Mesendoderm (in vitro differentiated cells): ENCODE data around the gene TAAR1.
A peak's percentile ranks its signal among the peaks of the same experiment; 100 is the strongest.

Experiments used
- DNase-seq: peaks from one replicate; pipeline ENCODE4 v3.0.0; 2013
- H2AK5ac ChIP-seq: 2 replicates; pipeline ENCODE4 v1.6.1; 2013; ENCODE audit warnings: low read length, inconsistent platforms
- H2BK120ac ChIP-seq: 2 replicates; pipeline ENCODE4 v1.6.1; 2013; ENCODE audit warnings: low read depth, mild to moderate bottlenecking, low read length, moderate library complexity, mixed read lengths
- H2BK15ac ChIP-seq: replicated peaks from 2 replicates; pipeline ENCODE4 v1.6.1; 2013; ENCODE audit warnings: low read depth, mild to moderate bottlenecking, moderate library complexity
- H2BK5ac ChIP-seq: 2 replicates; pipeline ENCODE4 v1.6.1; 2013; ENCODE audit warnings: low read length, inconsistent platforms
- H3K18ac ChIP-seq: 2 replicates; pipeline ENCODE4 v1.6.1; 2013; ENCODE audit warnings: mild to moderate bottlenecking, low read length, mixed read lengths
- H3K23ac ChIP-seq: one replicate; pipeline ENCODE4 v1.6.1; 2013; ENCODE audit warnings: low read length
- H3K27ac ChIP-seq: 2 replicates; pipeline ENCODE4 v1.5.1; 2013; ENCODE audit warnings: low read depth, mild to moderate bottlenecking, inconsistent platforms, low read length, moderate library complexity
- H3K27me3 ChIP-seq: 2 replicates; pipeline ENCODE4 v1.6.1; 2013; ENCODE audit warnings: low read length, control low read depth, mild to moderate bottlenecking, inconsistent platforms; ENCODE audit not compliant: insufficient read depth, poor library complexity
- H3K36me3 ChIP-seq: 2 replicates; pipeline ENCODE4 v1.6.1; 2013; ENCODE audit warnings: low read length, inconsistent platforms; ENCODE audit not compliant: control insufficient read depth, insufficient read depth
- H3K4ac ChIP-seq: one replicate; pipeline ENCODE4 v1.6.1; 2013; ENCODE audit warnings: low read depth, mild to moderate bottlenecking, low read length, moderate library complexity
- H3K4me1 ChIP-seq: 2 replicates; pipeline ENCODE4 v1.6.1; 2013; ENCODE audit warnings: low read depth, low read length, inconsistent platforms; ENCODE audit not compliant: control insufficient read depth
- H3K4me2 ChIP-seq: 2 replicates; pipeline ENCODE4 v1.6.1; 2013; ENCODE audit warnings: low read length
- H3K4me3 ChIP-seq: 2 replicates; pipeline ENCODE4 v1.5.1; 2013; ENCODE audit warnings: mild to moderate bottlenecking, low read length
- H3K56ac ChIP-seq: one replicate; pipeline ENCODE4 v1.6.1; 2013; ENCODE audit warnings: low read length
- H3K79me1 ChIP-seq: 2 replicates; pipeline ENCODE4 v1.6.1; 2013; ENCODE audit warnings: low read length, inconsistent platforms
- H3K79me2 ChIP-seq: 2 replicates; pipeline ENCODE4 v1.6.1; 2013; ENCODE audit warnings: mild to moderate bottlenecking, low read length; ENCODE audit not compliant: control insufficient read depth, insufficient read depth
- H3K9ac ChIP-seq: 2 replicates; pipeline ENCODE4 v1.6.1; 2013; ENCODE audit warnings: low read length, inconsistent platforms
- H4K5ac ChIP-seq: one replicate; pipeline ENCODE4 v1.6.1; 2013; ENCODE audit warnings: low read length
- H4K8ac ChIP-seq: one replicate; pipeline ENCODE4 v1.6.1; 2013; ENCODE audit warnings: low read depth, mild to moderate bottlenecking, control low read depth, low read length, moderate library complexity
- WGBS: extraction: QIAGEN DNeasy Blood & Tissue Kit; methylation state at CpG from one replicate; pipeline ENCODE4 v1.1.7; 2013; ENCODE audit warnings: low lambda C conversion rate, missing lambda C conversion rate; ENCODE audit not compliant: insufficient coverage; ENCODE audit errors: extremely low coverage; 5-methylcytosine and 5-hydroxymethylcytosine counted together

Gene TAAR1

GRCh38 chr6:132671295-132671694 is 12.3 kb upstream of the TAAR1 start:
- Histone ChIP-seq H3K27ac (no peak overlapping the region), H2BK120ac (no peak overlapping the region)

GRCh38 chr6:132669690-132670291 is 10.8 kb upstream of the TAAR1 start:
- H3K27me3 ChIP-seq = no peaks in the 10 kb centered on the region
- no peak overlapping the region for H2BK5ac ChIP-seq
- H3K4ac ChIP-seq = no peak overlapping the region
- H3K9ac ChIP-seq = no peak overlapping the region
- H4K8ac ChIP-seq = no peak overlapping the region
- H2BK15ac ChIP-seq = no peak overlapping the region
- WGBS = no CpG with 5 or more reads among the region's 4 CpGs
- H3K79me2 ChIP-seq = no peaks in the 10 kb centered on the region
- no peak overlapping the region for H3K4me3 ChIP-seq
- no peak overlapping the region for H3K18ac ChIP-seq
- no peak overlapping the region for H2AK5ac ChIP-seq
- no peak overlapping the region for H3K4me2 ChIP-seq
- H3K23ac ChIP-seq = no peak overlapping the region
- H3K56ac ChIP-seq = no peak overlapping the region
- no peak overlapping the region for H4K5ac ChIP-seq
- no peak overlapping the region for H2BK120ac ChIP-seq
- no peak overlapping the region for H3K27ac ChIP-seq
- H3K36me3 ChIP-seq = no peaks in the 10 kb centered on the region
- H3K4me1 ChIP-seq = no peaks in the 10 kb centered on the region
- DNase-seq = peak; percentile 41
- no peaks in the 10 kb centered on the region for H3K79me1 ChIP-seq

More at GRCh38 chr6:132671295-132671694, 12.3 kb upstream of the TAAR1 start:
- H3K27me3 ChIP-seq = no peaks in the 10 kb centered on the region
- H3K4me3 ChIP-seq = no peak overlapping the region
- H3K36me3 ChIP-seq = no peaks in the 10 kb centered on the region
- no CpG with 5 or more reads among the region's 1 CpG for WGBS
- H3K79me2 ChIP-seq = no peaks in the 10 kb centered on the region
- H3K79me1 ChIP-seq = no peaks in the 10 kb centered on the region
- no peak overlapping the region for H4K8ac ChIP-seq
- no peak overlapping the region for H3K4ac ChIP-seq
- H2AK5ac ChIP-seq = no peak overlapping the region
- H3K56ac ChIP-seq = no peak overlapping the region
- DNase-seq = no peak
- no peak overlapping the region for H3K18ac ChIP-seq
- no peaks in the 10 kb centered on the region for H3K4me1 ChIP-seq
- H2BK5ac ChIP-seq = no peak overlapping the region
- H4K5ac ChIP-seq = no peak overlapping the region
- H2BK15ac ChIP-seq = no peak overlapping the region
- H3K9ac ChIP-seq = no peak overlapping the region
- H3K4me2 ChIP-seq = no peak overlapping the region
- H3K23ac ChIP-seq = no peak overlapping the region

GRCh38 chr6:132666118-132666517 is 7.1 kb upstream of the TAAR1 start:
- H3K23ac ChIP-seq = no peak overlapping the region
- peak; percentile 82 for DNase-seq

GRCh38 chr6:132664309-132665034 is 5.5 kb upstream of the TAAR1 start:
- no peak overlapping the region for H2AK5ac ChIP-seq
- no peak overlapping the region for H3K4ac ChIP-seq
- no peak overlapping the region for H3K56ac ChIP-seq
- no peak overlapping the region for H3K4me3 ChIP-seq
- no peak overlapping the region for H2BK120ac ChIP-seq
- DNase-seq = no peak
- no peak overlapping the region for H3K4me2 ChIP-seq
- H2BK5ac ChIP-seq = no peak overlapping the region
- no peaks in the 10 kb centered on the region for H3K79me1 ChIP-seq
- no peak overlapping the region for H3K18ac ChIP-seq
- no peak overlapping the region for H3K9ac ChIP-seq
- H3K36me3 ChIP-seq = no peaks in the 10 kb centered on the region
- no peak overlapping the region for H3K27ac ChIP-seq
- no peaks in the 10 kb centered on the region for H3K27me3 ChIP-seq
- H2BK15ac ChIP-seq = no peak overlapping the region
- H3K23ac ChIP-seq = no peak overlapping the region
- no peak overlapping the region for H4K8ac ChIP-seq
- no peaks in the 10 kb centered on the region for H3K79me2 ChIP-seq
- no peak overlapping the region for H4K5ac ChIP-seq
- H3K4me1 ChIP-seq = no peaks in the 10 kb centered on the region
- no CpG with 5 or more reads among the region's 1 CpG for whole genome bisulfite sequencing

More at GRCh38 chr6:132666118-132666517, 7.1 kb upstream of the TAAR1 start:
- Histone ChIP-seq H3K56ac (no peak overlapping the region), H3K9ac (no peak overlapping the region), H3K27ac (no peak overlapping the region), H4K8ac (no peak overlapping the region), H2BK15ac (no peak overlapping the region), H2BK5ac (no peak overlapping the region), H3K79me1 (no peaks in the 10 kb centered on the region), H3K4me1 (no peaks in the 10 kb centered on the region), H3K4me2 (no peak overlapping the region), H3K4me3 (no peak overlapping the region), H3K18ac (no peak overlapping the region), H4K5ac (no peak overlapping the region), H3K79me2 (no peaks in the 10 kb centered on the region), H2BK120ac (no peak overlapping the region), H3K27me3 (no peaks in the 10 kb centered on the region), H3K4ac (no peak overlapping the region), H2AK5ac (no peak overlapping the region), H3K36me3 (no peaks in the 10 kb centered on the region)
- 100% methylated on average over 1 of the region's 4 CpGs for WGBS

GRCh38 chr6:132663661-132664060 is 4.7 kb upstream of the TAAR1 start:
- no peak overlapping the region for H3K27ac ChIP-seq
- H3K36me3 ChIP-seq = no peaks in the 10 kb centered on the region
- H3K4me2 ChIP-seq = no peak overlapping the region
- H2AK5ac ChIP-seq = no peak overlapping the region
- H4K8ac ChIP-seq = no peak overlapping the region
- H4K5ac ChIP-seq = no peak overlapping the region
- H3K56ac ChIP-seq = no peak overlapping the region
- H3K4me3 ChIP-seq = no peak overlapping the region
- no peak overlapping the region for H3K4ac ChIP-seq
- H2BK15ac ChIP-seq = no peak overlapping the region
- H2BK120ac ChIP-seq = no peak overlapping the region
- H3K79me2 ChIP-seq = no peaks in the 10 kb centered on the region
- no peak overlapping the region for H3K9ac ChIP-seq
- no peaks in the 10 kb centered on the region for H3K27me3 ChIP-seq
- no peak overlapping the region for H2BK5ac ChIP-seq
- no peaks in the 10 kb centered on the region for H3K79me1 ChIP-seq
- H3K18ac ChIP-seq = no peak overlapping the region
- no peak overlapping the region for H3K23ac ChIP-seq
- no peak for DNase-seq
- WGBS = no CpG with 5 or more reads among the region's 1 CpG
- no peaks in the 10 kb centered on the region for H3K4me1 ChIP-seq
